ENCODE data around the gene ASB7.

GRCh38 chr15:100672959-100673358, 70.6 kb downstream of the ASB7 start:
- TF ChIP-seq CTCF (optimal IDR thresholded peaks at IDR 0.05 in 1 of 3, IDR thresholded peaks at IDR 0.05 in 1 of 3, conservative IDR thresholded peaks at IDR 0.05 in 1 of 3; ENCODE audit: extremely low read depth in 1 of 3, insufficient read depth in 2 of 3, low read length in 3 of 3) = no peak
- no peak for TF ChIP-seq EZH2 (IDR thresholded peaks at IDR 0.05; ENCODE audit: low read length)

Measured in keratinocyte (primary cell).